Lower lobe of right lung (tissue), 2 donors: Measurements from ENCODE around the gene KRT79. TPM values are rescaled to one million over a fixed set of nuclear protein-coding genes. Genes with fewer than 3 reads are reported as not detected.
A peak's percentile ranks its signal among the peaks of the same experiment; 100 is the strongest.
"Not testable (repeated sequence)": the region's sequence is repeated elsewhere in the genome, so short reads cannot be mapped to it uniquely, and the experiment has no call there.

Experiments used
- ATAC-seq, 2 donors: fragments of 200-7000 bp; cut with Tn5 transposase; one replicate each; pipeline ENCODE4 v1.9.1; 2020 to 2022; ENCODE audit warnings: mild to moderate bottlenecking in 2 of 2, moderate library complexity in 2 of 2
- DNase-seq: peaks from one replicate; pipeline ENCODE4 v3.0.0-alpha.2; 2020
- H3K27ac ChIP-seq: fragments of 200-600 bp; one replicate; pipeline ENCODE4 v1.8.0; 2022
- H3K27me3 ChIP-seq: fragments of 200-600 bp; one replicate; pipeline ENCODE4 v1.8.0; 2022; ENCODE audit warnings: low read depth
- H3K36me3 ChIP-seq: fragments of 200-600 bp; one replicate; pipeline ENCODE4 v1.8.0; 2022; ENCODE audit warnings: mild to moderate bottlenecking
- H3K4me1 ChIP-seq: fragments of 200-600 bp; one replicate; pipeline ENCODE4 v1.8.0; 2022
- H3K4me3 ChIP-seq: fragments of 200-600 bp; one replicate; pipeline ENCODE4 v1.8.0; 2022; ENCODE audit warnings: mild to moderate bottlenecking
- H3K9me3 ChIP-seq: fragments of 200-600 bp; one replicate; pipeline ENCODE4 v1.8.0; 2022
- CTCF ChIP-seq: fragments of 200-600 bp; IDR thresholded peaks from one replicate; pipeline ENCODE4 v1.8.0; 2022; ENCODE audit warnings: antibody characterized with exemption, mild to moderate bottlenecking
- intact Hi-C: fragments of 100-400 bp; cut with DNase I; formaldehyde crosslinking; loops from one replicate; pipeline ENCODE4 v1.11.0; 2022
- long read RNA-seq: library from polyadenylated mRNA; unstranded; transcript quantifications from one replicate; pipeline ENCODE4 v2.0.0, GENCODE V29; 2021
- total RNA-seq: library from RNA; stranded (reverse); fragmentation: NEBNext Ultra II Directional; extraction: Animal tissue kit (Norgen Biotek cat#: 25700); gene quantifications from one replicate; pipeline ENCODE4 v1.2.1, GENCODE V29; 2021
- donor health status: DM: no; HTN: yes; CAD: no; lungs with severe emphysema.

The KRT79 gene
- 3.9 TPM for total RNA-seq
- long read RNA-seq, partial matches to known transcripts = 0 of 3 reads
- long read RNA-seq, other reads (novel, unspliced or antisense) = 1 of 3 reads

- ATAC-seq (no peak), DNase-seq (no peak)
- no peak for TF ChIP-seq CTCF
- H3K27me3 ChIP-seq = peaks cover 24% of the 10 kb centered on the region
- no peaks in the 10 kb centered on the region for H3K36me3 ChIP-seq
- H3K4me1 ChIP-seq = no peaks in the 10 kb centered on the region
- H3K4me3 ChIP-seq = no peak within 1 kb of the TSS
- H3K9me3 ChIP-seq = no peaks in the 10 kb centered on the region
- no peak within 1 kb of the TSS for H3K27ac ChIP-seq
- intact Hi-C loops = no loop called here
Observed at GRCh38 chr12:52833922-52834726, at the start of gene KRT79. Gene KRT79 (minus strand): TSS chr12:52834311. CDS start chr12:52834260, 51 bp downstream.

GRCh38 chr12:52880499-52880898 lies 46.4 kb upstream of the KRT79 start:
- not testable (repeated sequence) for H3K27me3 ChIP-seq, ATAC-seq, H3K27ac ChIP-seq, H3K4me3 ChIP-seq, H3K36me3 ChIP-seq, DNase-seq, H3K9me3 ChIP-seq
- intact Hi-C loops = loop anchor here (5.0 to 10.0 kb wide), 2 partner anchors 104 to 298 kb away; no protein-coding TSS in a partner anchor
- peaks cover 21% of the 10 kb centered on the region for H3K4me1 ChIP-seq

- no peaks in the 10 kb centered on the region for H3K36me3 ChIP-seq
- H3K4me3 ChIP-seq = peak overlapping the region; percentile 38
- intact Hi-C loops = loop anchor here (5.0 to 10.0 kb wide), 2 partner anchors 105 to 297 kb away; no protein-coding TSS in a partner anchor
- peak; percentile 80 for DNase-seq
- no peaks in the 10 kb centered on the region for H3K9me3 ChIP-seq
- TF ChIP-seq CTCF = peak; percentile 62
- no peak overlapping the region for H3K27ac ChIP-seq
- peaks cover 22% of the 10 kb centered on the region for H3K4me1 ChIP-seq
- peaks cover 8% of the 10 kb centered on the region for H3K27me3 ChIP-seq
- peak; percentile 89 to 90 for ATAC-seq
Observed at GRCh38 chr12:52879394-52880351, 45.6 kb upstream of the KRT79 start.

GRCh38 chr12:52878507-52879393 lies 44.6 kb upstream of the KRT79 start:
- intact Hi-C loops = no loop called here
- DNase-seq (no peak), ATAC-seq (no peak)
- no peak overlapping the region for H3K27ac ChIP-seq
- no peak overlapping the region for H3K4me3 ChIP-seq
- peaks cover 24% of the 10 kb centered on the region for H3K4me1 ChIP-seq
- H3K27me3 ChIP-seq = peaks cover 8% of the 10 kb centered on the region
- no peaks in the 10 kb centered on the region for H3K36me3 ChIP-seq
- H3K9me3 ChIP-seq = no peaks in the 10 kb centered on the region
- TF ChIP-seq CTCF = no peak

- DNase-seq (no peak), ATAC-seq (no peak)
- no peak overlapping the region for H3K27ac ChIP-seq
- no peak for TF ChIP-seq CTCF
- no peaks in the 10 kb centered on the region for H3K9me3 ChIP-seq
- intact Hi-C loops = no loop called here
- H3K4me3 ChIP-seq = no peak overlapping the region
- H3K27me3 ChIP-seq = peaks cover 8% of the 10 kb centered on the region
- H3K4me1 ChIP-seq = peaks cover 30% of the 10 kb centered on the region
- H3K36me3 ChIP-seq = no peaks in the 10 kb centered on the region
Observed at GRCh38 chr12:52877242-52877641, 43.1 kb upstream of the KRT79 start.
